GM18498 (cell line): ENCODE data around the gene OR51G2.
"Not testable (repeated sequence)": the region's sequence is repeated elsewhere in the genome, so short reads cannot be mapped to it uniquely, and the experiment has no call there.

Experiments used
- ATAC-seq: cut with Tn5 transposase; IDR thresholded peaks from one replicate; pipeline ENCODE4 v1.9.1; 2021; ENCODE audit warnings: mild to moderate bottlenecking, moderate library complexity; ENCODE audit not compliant: unreplicated experiment

The OR51G2 gene

GRCh38 chr11:4919250-4919649 lies at the start of gene OR51G2:
TSS of gene OR51G2 (minus strand) at chr11:4919350. CDS start at chr11:4915663, 3,687 bp downstream.
- ATAC-seq, result no peak

GRCh38 chr11:4962816-4963215 lies 43.7 kb upstream of the OR51G2 start:
- ATAC-seq, result no peak

- no peak for ATAC-seq
Observed at GRCh38 chr11:4960877-4961276, 41.7 kb upstream of the OR51G2 start.

- ATAC-seq, result no peak
Observed at GRCh38 chr11:4957396-4957795, 38.2 kb upstream of the OR51G2 start.

DNA sequence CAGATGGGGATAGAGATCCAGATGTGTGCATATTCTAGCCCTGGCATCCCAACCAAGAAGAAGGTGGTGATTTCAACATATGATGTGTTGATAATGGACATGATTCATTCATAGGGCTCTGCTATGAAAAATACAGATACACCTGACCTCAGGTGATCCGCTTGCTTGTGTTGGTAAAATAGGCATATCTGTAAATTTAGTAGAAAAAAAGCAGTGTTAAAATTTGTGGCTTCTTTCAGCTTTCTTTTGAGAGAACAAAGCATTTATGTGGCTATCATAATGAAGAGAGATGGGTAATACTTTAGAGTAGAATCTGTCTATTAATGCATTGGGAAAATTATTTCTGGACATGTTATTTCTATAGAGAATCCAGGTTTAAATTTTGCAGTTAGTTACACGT lies 36.5 kb upstream of the OR51G2 start, which contains the start of gene OR51A2:
TSS of gene OR51A2 (minus strand) at position 101 of the 400 bp plus-strand sequence. CDS start at position 101, 0 bp downstream.
- not testable (repeated sequence) for ATAC-seq

DNA sequence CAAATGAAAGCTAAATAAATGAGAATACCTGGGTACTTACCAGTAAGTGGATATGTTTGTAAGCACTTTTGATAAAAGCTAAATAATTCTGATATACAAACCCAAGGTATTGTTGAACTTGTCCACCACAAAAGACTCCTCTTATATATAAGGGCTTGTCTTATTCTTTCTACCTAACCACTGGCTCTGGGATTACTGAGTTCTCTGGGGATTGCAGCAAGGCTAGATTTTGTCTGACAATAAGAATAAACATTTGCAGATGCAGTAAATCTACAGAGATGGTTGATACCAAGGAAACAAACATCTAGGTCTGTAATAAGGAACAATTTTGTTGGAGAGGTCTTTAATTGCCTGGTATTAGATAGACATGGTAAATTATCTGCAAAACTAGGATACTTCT lies 28.4 kb upstream of the OR51G2 start, which contains the start of gene OR51A4:
TSS of gene OR51A4 (minus strand) at position 101 of the 400 bp plus-strand sequence. CDS start 505 bp downstream, outside the sequence.
- ATAC-seq, result no peak

DNA sequence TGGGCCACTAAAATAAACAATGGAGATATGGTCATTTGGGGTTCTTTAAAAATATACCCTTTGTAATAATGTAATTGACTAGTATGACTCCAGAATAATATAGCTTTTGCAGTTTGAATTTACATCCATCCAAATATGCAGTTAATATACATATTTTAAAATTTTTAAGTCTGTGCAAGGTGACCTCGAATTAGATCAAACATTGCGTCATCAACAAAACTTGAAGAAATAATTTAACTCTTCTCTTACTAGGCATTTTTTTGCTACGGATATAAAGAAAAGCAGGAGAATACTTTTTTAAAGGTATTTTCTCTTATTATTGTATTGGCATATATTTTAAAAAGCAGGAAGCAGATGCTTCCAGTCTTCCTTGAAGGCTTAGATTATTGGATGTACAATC lies 17.6 kb upstream of the OR51G2 start:
- no peak for ATAC-seq

DNA sequence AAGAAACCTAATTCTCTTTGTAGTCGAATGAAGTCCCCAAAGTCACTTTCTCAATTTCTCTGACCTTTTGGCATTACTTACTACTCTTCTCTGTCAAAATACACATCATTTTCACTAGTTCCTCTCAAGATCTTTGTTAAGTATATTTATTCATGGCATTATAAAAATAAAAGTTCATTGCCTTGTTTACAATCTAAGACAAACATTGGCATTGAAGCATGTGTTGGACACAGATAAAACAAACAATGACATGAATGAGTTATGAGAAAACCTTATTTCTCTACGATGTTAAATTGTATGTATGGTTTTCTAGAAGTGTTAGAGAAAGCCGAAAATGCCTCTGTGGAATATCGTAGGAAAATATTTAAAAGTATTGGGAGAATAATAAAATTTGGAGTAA lies 13.6 kb upstream of the OR51G2 start:
- no peak for ATAC-seq

GRCh38 chr11:4926608-4927007 lies 7.5 kb upstream of the OR51G2 start:
- ATAC-seq, result no peak

- ATAC-seq, result no peak
Observed at GRCh38 chr11:4924239-4924638, 5.1 kb upstream of the OR51G2 start, which contains the start of gene OR51G1. TSS of gene OR51G1 (minus strand) at chr11:4924339. CDS start at chr11:4924339, 0 bp downstream.

GRCh38 chr11:4922304-4922703 lies 3.2 kb upstream of the OR51G2 start:
- ATAC-seq, result no peak

DNA sequence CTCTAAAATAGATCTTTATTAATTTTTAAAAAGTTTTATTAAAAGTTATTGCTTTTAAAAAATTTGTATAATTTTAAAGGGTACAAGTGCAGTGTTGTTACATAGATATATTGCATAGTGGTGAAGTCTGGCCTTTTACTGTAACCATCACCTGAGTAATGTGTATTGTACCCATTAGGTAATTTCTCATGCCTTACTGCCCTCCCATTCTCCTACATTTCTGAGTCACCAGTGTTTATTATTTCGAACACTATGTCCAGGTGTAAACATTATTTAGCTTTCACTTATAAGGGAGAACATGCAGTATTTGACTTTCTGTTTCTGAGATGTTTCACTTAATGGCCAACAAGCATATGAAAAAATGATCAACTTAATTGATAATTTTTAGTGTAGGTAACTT lies 2.6 kb upstream of the OR51G2 start:
- ATAC-seq, result no peak

- no peak for ATAC-seq
Observed at GRCh38 chr11:4916581-4916980, 2.6 kb downstream of the OR51G2 start.

DNA sequence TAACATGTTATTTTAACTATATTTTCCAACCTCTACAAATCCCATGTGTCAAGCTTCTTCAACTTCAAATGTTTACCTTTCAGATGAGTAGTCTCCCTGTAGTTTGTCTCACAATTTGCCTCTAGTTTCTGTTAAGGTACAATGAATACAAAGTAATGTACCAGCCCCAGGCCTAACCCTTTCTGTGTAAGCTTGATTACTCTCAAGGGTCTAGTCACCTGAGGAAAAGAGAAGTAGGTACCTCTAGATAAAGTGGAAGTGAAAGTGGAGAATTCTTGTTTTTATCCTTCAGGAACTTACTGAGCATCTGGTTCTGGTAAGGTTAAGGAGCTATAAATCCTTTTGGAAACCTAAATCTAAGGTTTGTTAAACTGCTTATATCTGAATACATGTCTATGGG lies 15.7 kb downstream of the OR51G2 start, which contains the start of gene OR51A7:
TSS of gene OR51A7 (plus strand) at position 300 of the 400 bp plus-strand sequence. CDS start 3,587 bp downstream, outside the sequence.
- ATAC-seq, result no peak

DNA sequence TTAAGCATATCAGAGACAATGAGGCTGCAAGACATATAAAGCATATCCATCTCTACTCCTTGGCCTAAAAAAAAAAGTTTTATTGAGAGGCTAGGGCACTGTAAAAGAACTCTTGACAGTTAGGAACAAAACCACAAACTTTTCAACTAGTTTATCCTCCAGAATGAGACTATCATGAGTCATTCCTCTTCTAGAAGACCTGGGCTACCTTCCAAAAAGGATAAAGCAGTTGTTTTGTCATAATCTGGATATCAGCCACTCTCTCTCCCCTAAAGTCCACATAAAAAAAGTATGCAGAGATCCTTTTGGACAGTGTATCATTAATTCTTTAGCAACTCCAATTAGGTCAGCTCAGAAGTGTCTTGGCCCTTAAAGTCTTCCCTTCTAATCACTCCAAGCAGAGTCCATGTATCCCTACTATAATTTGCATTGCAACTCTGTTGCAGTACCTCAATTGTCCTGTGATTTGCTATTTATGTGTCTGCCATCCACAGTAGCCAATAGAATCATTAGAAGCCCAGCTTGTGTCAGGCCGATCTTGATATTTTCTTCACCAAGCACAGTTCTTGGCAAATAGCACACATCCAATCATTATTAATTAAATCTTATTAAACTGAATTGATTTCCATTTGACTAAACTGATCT lies 27.0 kb downstream of the OR51G2 start:
- ATAC-seq, result no peak

GRCh38 chr11:4890279-4890678 lies 28.9 kb downstream of the OR51G2 start:
- ATAC-seq, result no peak

- no peak for ATAC-seq
Observed at GRCh38 chr11:4887591-4887990, 31.6 kb downstream of the OR51G2 start.

DNA sequence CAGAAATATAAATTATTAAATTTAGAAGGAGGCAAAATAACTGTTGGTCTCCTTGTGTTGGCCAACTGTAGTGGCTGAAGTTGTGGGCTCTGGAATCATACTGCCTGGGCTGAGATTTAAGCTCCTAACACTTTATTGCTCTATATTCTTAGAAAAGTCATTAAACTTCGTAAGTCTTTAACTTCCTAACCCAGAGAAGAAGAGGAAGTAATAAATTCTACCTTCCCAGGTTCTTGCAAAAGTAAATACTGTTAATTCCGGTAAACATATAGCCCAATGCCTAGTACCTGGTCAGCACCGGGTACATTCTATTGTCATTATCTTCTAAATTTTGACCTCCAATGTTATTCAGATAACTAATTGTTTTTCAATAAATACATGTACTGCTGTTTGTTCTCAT lies 33.0 kb downstream of the OR51G2 start:
- ATAC-seq, result no peak

- ATAC-seq, result no peak
Observed at GRCh38 chr11:4884361-4884760, 34.8 kb downstream of the OR51G2 start.

DNA sequence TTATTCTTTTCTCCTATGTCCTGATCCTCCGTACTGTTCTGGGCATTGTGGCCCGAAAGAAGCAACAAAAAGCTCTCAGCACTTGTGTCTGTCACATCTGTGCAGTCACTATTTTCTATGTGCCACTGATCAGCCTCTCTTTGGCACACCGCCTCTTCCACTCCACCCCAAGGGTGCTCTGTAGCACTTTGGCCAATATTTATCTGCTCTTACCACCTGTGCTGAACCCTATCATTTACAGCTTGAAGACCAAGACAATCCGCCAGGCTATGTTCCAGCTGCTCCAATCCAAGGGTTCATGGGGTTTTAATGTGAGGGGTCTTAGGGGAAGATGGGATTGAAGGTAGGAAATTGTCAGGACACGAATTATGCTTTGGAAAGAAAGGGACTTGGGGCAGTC lies 36.6 kb downstream of the OR51G2 start:
- no peak for ATAC-seq

GRCh38 chr11:4881860-4882500 lies 37.2 kb downstream of the OR51G2 start, which contains the start of gene OR51T1:
TSS of gene OR51T1 (plus strand) at chr11:4881900. CDS start at chr11:4881900, 0 bp downstream.
- no peak for ATAC-seq

DNA sequence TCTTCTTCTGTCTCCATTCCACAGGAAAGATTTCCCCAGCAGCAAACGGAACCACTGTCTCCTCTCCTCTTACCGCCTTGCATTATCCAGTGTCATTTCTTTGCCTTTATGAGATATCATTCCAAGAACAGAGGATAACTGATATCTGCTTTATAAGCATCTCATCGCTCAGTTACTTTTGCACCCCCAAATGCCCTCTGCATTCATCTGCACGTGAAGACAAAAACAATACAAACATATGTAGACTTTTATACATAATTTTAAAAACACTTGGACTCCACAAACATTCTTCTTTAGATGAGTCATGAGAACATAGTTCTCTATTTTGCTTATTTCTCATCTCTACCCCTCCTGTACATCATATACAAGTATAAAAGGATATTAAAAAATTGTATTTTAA lies 38.0 kb downstream of the OR51G2 start:
- no peak for ATAC-seq
